Body of pancreas (tissue), 4 donors: ENCODE measurements around the gene ADGRV1.

Source experiments
- CTCF ChIP-seq, 7 experiments: fragments of 450-650 bp in 4 of 7; fragments of 200-600 bp in 3 of 7; sonication (generic) in 3 of 7; IDR thresholded peaks; one replicate each; pipeline ENCODE4 v1.5.1; 2016 to 2019; ENCODE audit warnings: antibody characterized with exemption in 7 of 7
- POLR2A ChIP-seq, 3 donors: fragments of 450-650 bp; IDR thresholded peaks; one replicate each; pipeline ENCODE4 v1.6.1; 2016; ENCODE audit warnings: antibody characterized with exemption in 3 of 3, mild to moderate bottlenecking in 2 of 3

GRCh38 chr5:91158011-91158410 lies 599.4 kb downstream of the ADGRV1 start:
- no peak for TF ChIP-seq CTCF (IDR thresholded peaks at IDR 0.05)
- no peak for TF ChIP-seq POLR2A (IDR thresholded peaks at IDR 0.05)
